Hepatocyte (in vitro differentiated cells): ENCODE results near the gene LIX1.

Experiments
- CTCF ChIP-seq: fragments of 200-600 bp; sonication (generic); IDR thresholded peaks from 2 replicates; pipeline ENCODE4 v1.5.1; 2016; ENCODE audit warnings: antibody characterized with exemption, mild to moderate bottlenecking; ENCODE audit not compliant: poor library complexity
- EZH2 ChIP-seq: fragments of 200-600 bp; sonication (generic); IDR thresholded peaks from 2 replicates; pipeline ENCODE4 v1.6.1; 2016; ENCODE audit warnings: antibody characterized with exemption, mild to moderate bottlenecking, borderline replicate concordance

DNA sequence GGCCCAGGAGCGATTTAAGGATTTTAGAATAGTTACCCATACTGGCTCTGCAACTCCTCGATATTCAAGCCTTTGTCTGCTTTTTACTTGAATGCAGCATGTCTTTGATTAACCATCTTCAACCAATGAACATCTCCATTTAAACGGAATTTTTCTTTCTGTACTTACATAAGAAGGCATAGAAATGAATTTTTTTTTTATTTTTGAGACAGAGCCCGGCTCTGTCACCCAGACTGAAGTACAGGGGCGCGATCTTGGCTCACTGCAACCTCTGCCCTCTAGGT lies 41.5 kb upstream of the LIX1 start:
- TF ChIP-seq CTCF (no peak), EZH2 (no peak)
